K562 (cell line): ENCODE data around the gene MAGI1. TPM values are rescaled to one million over a fixed set of nuclear protein-coding genes. Genes with fewer than 3 reads are reported as not detected.

Source experiments
- ATAC-seq: fragments of 200-7000 bp; cut with Tn5 transposase; 3 replicates; pipeline ENCODE4 v1.9.1; 2020; ENCODE audit warnings: moderate library complexity
- BruUV-seq: library from RNA; stranded (reverse); fragments of 400-500 nt; replicated peaks from 2 replicates; lab custom pipeline; 2021; lab: Mats Ljungman, UMichigan
- CTCF ChIA-PET: fragments of 300-600 bp; formaldehyde crosslinking; extraction: SDS; loops from one replicate; lab custom pipeline; 2021; ENCODE audit warnings: low intra/inter-chr PET ratio; lab: Yijun Ruan, JAX
- POLR2A ChIA-PET: fragments of 300-600, 350-650 bp; sonication (Branson Sonifier 250); formaldehyde crosslinking; extraction: SDS; loops from one replicate; lab custom pipeline; 2021; ENCODE audit warnings: antibody characterized with exemption, inconsistent platforms; lab: Yijun Ruan, JAX
- DNase-seq, 4 experiments: peaks; one replicate each; pipeline versions ENCODE4 v3.0.0 to v3.0.0-alpha.2; 2011 to 2018; ENCODE audit warnings: low spot score in 3 of 4, mixed read lengths in 3 of 4; ENCODE audit errors: extremely low read depth in 1 of 4
- FAIRE-seq: peaks from 2 replicates; lab custom pipeline; 2011; peaks lifted over from hg19 to GRCh38; lab: Jason Lieb, UNC
- H2AFZ ChIP-seq: 2 replicates; pipeline ENCODE4 v1.6.0; 2011; ENCODE audit warnings: low read depth, low read length, control low read depth, inconsistent platforms
- H3K27ac ChIP-seq: fragments of 200-600 bp; 3 replicates; pipeline ENCODE4 v1.8.0; 2011; ENCODE audit warnings: low read depth, mild to moderate bottlenecking, control low read depth, inconsistent platforms, low read length, moderate library complexity, mixed read lengths; ENCODE audit errors: extremely low read depth
- H3K27me3 ChIP-seq, 2 experiments: fragments of 300-600 bp in 1 of 2; 2 replicates in 1 of 2; 3 replicates in 1 of 2; pipeline versions ENCODE4 v1.6.0 to v1.8.0; 2011; ENCODE audit warnings: inconsistent platforms in 2 of 2, low read length in 2 of 2, mild to moderate bottlenecking in 1 of 2, mixed read lengths in 1 of 2, moderate library complexity in 1 of 2; ENCODE audit not compliant: control insufficient read depth in 2 of 2, insufficient read depth in 2 of 2
- H3K36me3 ChIP-seq: fragments of 300-600 bp; 3 replicates; pipeline ENCODE4 v1.8.0; 2011; ENCODE audit warnings: mild to moderate bottlenecking, low read length, inconsistent platforms; ENCODE audit not compliant: control insufficient read depth, insufficient read depth
- H3K4me1 ChIP-seq, 2 experiments: fragments of 200-600 bp in 1 of 2; replicated peaks in 1 of 2; 2 replicates in 1 of 2; 3 replicates in 1 of 2; pipeline versions ENCODE4 v1.5.1 to v1.8.0; 2011; ENCODE audit warnings: inconsistent platforms in 2 of 2, low read length in 2 of 2, mild to moderate bottlenecking in 1 of 2, mixed read lengths in 1 of 2, moderate library complexity in 1 of 2; ENCODE audit not compliant: control insufficient read depth in 2 of 2, insufficient read depth in 2 of 2
- H3K4me2 ChIP-seq: 2 replicates; pipeline ENCODE4 v1.6.1; 2011; ENCODE audit warnings: low read length, control low read depth, inconsistent platforms, mixed read lengths; ENCODE audit not compliant: insufficient read depth
- H3K4me3 ChIP-seq: fragments of 200-600 bp; sonication (generic), shearing (Covaris generic); 2 replicates; pipeline ENCODE4 v1.5.1; 2016; ENCODE audit warnings: control low read depth, inconsistent platforms
- H3K79me2 ChIP-seq: fragments of 200-600 bp; 3 replicates; pipeline ENCODE4 v1.8.0; 2011; ENCODE audit warnings: low read length, inconsistent platforms; ENCODE audit not compliant: control insufficient read depth, insufficient read depth
- H3K9ac ChIP-seq, 2 experiments: 2 replicates each; pipeline versions ENCODE4 v1.6.0 to v1.6.1; 2011; ENCODE audit warnings: low read depth in 2 of 2, low read length in 2 of 2, control low read depth in 1 of 2, inconsistent platforms in 1 of 2, mild to moderate bottlenecking in 1 of 2, mixed read lengths in 1 of 2; ENCODE audit not compliant: insufficient read depth in 1 of 2
- H3K9me1 ChIP-seq: one replicate; pipeline ENCODE4 v1.6.0; 2011; ENCODE audit warnings: inconsistent platforms, mild to moderate bottlenecking, low read length, moderate library complexity; ENCODE audit not compliant: control insufficient read depth, insufficient read depth
- H3K9me3 ChIP-seq: replicated peaks from 2 replicates; pipeline ENCODE4 v1.5.1; 2011; ENCODE audit warnings: low read depth, low read length, inconsistent platforms; ENCODE audit not compliant: control insufficient read depth, insufficient read depth
- H4K20me1 ChIP-seq: replicated peaks from 2 replicates; pipeline ENCODE4 v1.6.1; 2011; ENCODE audit warnings: low read length, inconsistent platforms, mixed read lengths; ENCODE audit not compliant: control insufficient read depth, insufficient read depth
- CBFA2T3 ChIP-seq: fragments of 450-650 bp; IDR thresholded peaks from 2 replicates; pipeline ENCODE4 v1.6.1; 2017
- FOXA3 ChIP-seq, 2 experiments: fragments of 450-650 bp in 1 of 2; sonication (generic) in 1 of 2; formaldehyde crosslinking; IDR thresholded peaks in 1 of 2; conservative IDR thresholded peaks in 1 of 2; 2 replicates each; pipeline versions ENCODE4 v1.4.0 to v1.8.0; 2020 to 2022; ENCODE audit warnings: mild to moderate bottlenecking in 2 of 2, missing genetic modification reagents in 1 of 2
- FOXM1 ChIP-seq, 2 experiments: fragments of 450-650 bp in 1 of 2; sonication (generic) in 1 of 2; formaldehyde crosslinking in 1 of 2; IDR thresholded peaks; 2 replicates each; pipeline versions ENCODE4 v1.6.1 to v1.9.0; 2017 to 2022; ENCODE audit warnings: low read depth in 2 of 2, mild to moderate bottlenecking in 2 of 2, missing genetic modification reagents in 1 of 2, moderate library complexity in 1 of 2
- RBM25 ChIP-seq: fragments of 200-400 bp; formaldehyde crosslinking; IDR thresholded peaks from 2 replicates; pipeline ENCODE4 v1.6.1; 2018; ENCODE audit warnings: low read length, low read depth, moderate library complexity; ENCODE audit not compliant: severe bottlenecking
- TBL1XR1 ChIP-seq, 2 experiments: IDR thresholded peaks; 2 replicates each; pipeline ENCODE4 v1.6.1; 2012; ENCODE audit warnings: improper control_type of control experiment in 2 of 2, low read length in 2 of 2, mild to moderate bottlenecking in 1 of 2
- TFAP4 ChIP-seq: sonication (generic); formaldehyde crosslinking; IDR thresholded peaks from 2 replicates; pipeline ENCODE4 v1.8.0; 2022; ENCODE audit warnings: missing genetic modification reagents, mild to moderate bottlenecking, moderate library complexity, borderline replicate concordance
- ZEB2 ChIP-seq: fragments of 450-650 bp; IDR thresholded peaks from 2 replicates; pipeline ENCODE4 v1.6.1; 2016
- ZNF134 ChIP-seq: fragments of 250-450 bp; sonication (Bioruptor Pico); conservative IDR thresholded peaks from 2 replicates; pipeline ENCODE4 v1.4.0; 2020
- WGBS: fragments of 100-300 bp; shearing (Covaris generic); methylation state at CpG from one replicate; pipeline ENCODE4 v1.1.6; 2016; ENCODE audit warnings: low coverage, mixed read lengths; ENCODE audit not compliant: insufficient coverage; ENCODE audit errors: missing lambda C conversion rate; 5-methylcytosine and 5-hydroxymethylcytosine counted together
- in situ Hi-C: fragments of 300-500 bp; cut with MboI; formaldehyde crosslinking; loops from 4 replicates; pipeline ENCODE4 v1.15.0; 2018; ENCODE audit warnings: inconsistent platforms, mixed read lengths
- intact Hi-C: fragments of 100-400 bp; cut with micrococcal nuclease; formaldehyde crosslinking; loops from 2 replicates; pipeline ENCODE4 v1.14.2; 2022
- polyA plus RNA-seq, 8 experiments: library from polyadenylated mRNA; depleted of rRNA in 4 of 8; stranded (reverse) in 5 of 8; unstranded in 3 of 8; fragments of >200 nt; fragmentation: Nextera tagmentation in 2 of 8; fragmentation: Illumina TruSeq in 1 of 8; extraction: Ambion mirVana in 2 of 8; extraction: Trizol in 1 of 8; gene quantifications; 2 replicates each; pipeline versions ENCODE4 v1.2.1 to v1.2.3, GENCODE V29; 2011 to 2014; ENCODE audit warnings: inconsistent platforms in 1 of 8, missing spikeins in 1 of 8
- total RNA-seq, 7 experiments: library from RNA; depleted of rRNA in 6 of 7; stranded (reverse); fragments of >200 nt in 6 of 7; fragmentation: Illumina TruSeq in 2 of 7; extraction: Trizol in 2 of 7; gene quantifications; 2 replicates each; pipeline versions ENCODE4 v1.2.1 to v1.2.3, GENCODE V29; 2011 to 2021; ENCODE audit warnings: low replicate concordance in 1 of 7

MAGI1 gene
- total and polyA plus RNA-seq, 9 of the 15 experiments (the other 6 are each of a cell fraction or from before 2014, with no cell fraction given): 7.8 to 59.4 (median 43.2) TPM

- no peak for FAIRE-seq
Measured at GRCh38 chr3:65639444-65639843, 399.3 kb downstream of the MAGI1 start.

More at GRCh38 chr3:65639444-65639843, 399.3 kb downstream of the MAGI1 start:
- 38% methylated on average over 3 of the region's 6 CpGs for WGBS
- in situ Hi-C loops: no loop called here
- CTCF ChIA-PET: no interaction called here
- BruUV-seq: no TSS peak
- no peaks in the 10 kb centered on the region for H4K20me1 ChIP-seq
- ATAC-seq: no peak
- intact Hi-C loops: no loop called here
- TF ChIP-seq ZEB2: no peak
- peak; percentile 44 for TF ChIP-seq RBM25
- TF ChIP-seq CBFA2T3: peak; percentile 24; the same call in 1 of the 2 replicates
- peak; percentile 55 for TF ChIP-seq FOXM1 (IDR thresholded peaks at IDR 0.05; ENCODE audit: low read depth)
- TF ChIP-seq FOXM1 (CRISPR knock-in tag; IDR thresholded peaks at IDR 0.05; ENCODE audit: low read depth): no peak
- no peak for TF ChIP-seq FOXA3 (CRISPR knock-in tag; conservative IDR thresholded peaks at IDR 0.05 in 1 of 2, IDR thresholded peaks at IDR 0.05 in 1 of 2)
- no peak for TF ChIP-seq TBL1XR1 (IDR thresholded peaks at IDR 0.05; ENCODE audit: low read length in 2 of 2)
- TF ChIP-seq TFAP4: no peak
- TF ChIP-seq ZNF134 (CRISPR knock-in tag): peak; percentile 98
- H2AFZ ChIP-seq: no peak overlapping the region
- no peak overlapping the region for H3K4me2 ChIP-seq
- H3K36me3 ChIP-seq: no peaks in the 10 kb centered on the region
- H3K27me3 ChIP-seq: no peaks in the 10 kb centered on the region
- no peak for DNase-seq
- no peaks in the 10 kb centered on the region for H3K79me2 ChIP-seq
- no peak overlapping the region for H3K27ac ChIP-seq
- POLR2A ChIA-PET: no interaction called here
- H3K4me3 ChIP-seq: no peak overlapping the region
- H3K9me3 ChIP-seq: no peaks in the 10 kb centered on the region
- H3K9ac ChIP-seq: no peak overlapping the region
- H3K4me1 ChIP-seq: peaks cover 0 to 7% of the 10 kb centered on the region in 2 experiments; a peak in 2 of 5 replicates
- H3K9me1 ChIP-seq: no peaks in the 10 kb centered on the region
